B cell (primary cell): ENCODE results near the gene IL17RC.
"Not testable (repeated sequence)": the region's sequence is repeated elsewhere in the genome, so short reads cannot be mapped to it uniquely, and the experiment has no call there.

Experiments used
- EZH2 ChIP-seq: IDR thresholded peaks from 2 replicates; pipeline ENCODE4 v1.6.1; 2012; ENCODE audit warnings: borderline replicate concordance, low read depth, mild to moderate bottlenecking, moderate library complexity, low read length; ENCODE audit not compliant: insufficient read depth, poor library complexity, severe bottlenecking
- TF ChIP-seq, protein P1 (sequence below): fragments of 200-600 bp; IDR thresholded peaks from one replicate; pipeline ENCODE4 v1.8.0; 2022; ENCODE audit warnings: antibody characterized with exemption, mild to moderate bottlenecking

DNA sequence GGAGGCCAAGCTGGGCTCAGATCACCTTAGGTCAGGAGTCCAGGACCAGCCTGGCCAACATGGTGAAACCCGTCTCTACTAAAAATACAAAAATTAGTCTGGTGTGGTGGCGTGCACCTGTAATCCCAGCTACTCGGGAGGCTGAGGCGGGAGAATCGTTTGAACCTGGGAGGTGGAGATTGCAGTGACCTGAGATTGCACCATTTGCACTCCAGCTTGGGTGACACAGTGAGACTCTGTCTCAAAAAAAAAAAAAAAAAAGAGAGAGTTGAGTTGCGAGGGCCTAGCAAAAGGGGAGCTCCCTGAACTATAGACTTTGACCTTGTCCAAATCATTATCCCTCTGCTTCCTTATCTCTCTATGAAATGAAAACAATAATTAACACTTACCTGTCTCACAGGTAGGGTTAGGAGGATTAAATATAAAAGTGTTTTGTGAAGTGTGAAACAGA lies 15.9 kb upstream of the IL17RC start:
- TF ChIP-seq EZH2 = not testable (repeated sequence)
- TF ChIP-seq, protein P1, sequence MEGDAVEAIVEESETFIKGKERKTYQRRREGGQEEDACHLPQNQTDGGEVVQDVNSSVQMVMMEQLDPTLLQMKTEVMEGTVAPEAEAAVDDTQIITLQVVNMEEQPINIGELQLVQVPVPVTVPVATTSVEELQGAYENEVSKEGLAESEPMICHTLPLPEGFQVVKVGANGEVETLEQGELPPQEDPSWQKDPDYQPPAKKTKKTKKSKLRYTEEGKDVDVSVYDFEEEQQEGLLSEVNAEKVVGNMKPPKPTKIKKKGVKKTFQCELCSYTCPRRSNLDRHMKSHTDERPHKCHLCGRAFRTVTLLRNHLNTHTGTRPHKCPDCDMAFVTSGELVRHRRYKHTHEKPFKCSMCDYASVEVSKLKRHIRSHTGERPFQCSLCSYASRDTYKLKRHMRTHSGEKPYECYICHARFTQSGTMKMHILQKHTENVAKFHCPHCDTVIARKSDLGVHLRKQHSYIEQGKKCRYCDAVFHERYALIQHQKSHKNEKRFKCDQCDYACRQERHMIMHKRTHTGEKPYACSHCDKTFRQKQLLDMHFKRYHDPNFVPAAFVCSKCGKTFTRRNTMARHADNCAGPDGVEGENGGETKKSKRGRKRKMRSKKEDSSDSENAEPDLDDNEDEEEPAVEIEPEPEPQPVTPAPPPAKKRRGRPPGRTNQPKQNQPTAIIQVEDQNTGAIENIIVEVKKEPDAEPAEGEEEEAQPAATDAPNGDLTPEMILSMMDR = not testable (repeated sequence)
